Measurements from ENCODE around the gene CAMTA1. TPM values are rescaled to one million over a fixed set of nuclear protein-coding genes. Genes with fewer than 3 reads are reported as not detected.
"Not testable (repeated sequence)": the region's sequence is repeated elsewhere in the genome, so short reads cannot be mapped to it uniquely, and the experiment has no call there.

The CAMTA1 gene
- total RNA-seq, 1 experiment from 2014 or later, result 50.3 TPM

GRCh38 chr1:7327849-7328248 is 542.6 kb downstream of the CAMTA1 start:
- no peak for DNase-seq
- Mint-ChIP-seq H3K27ac (ENCODE audit: unreplicated experiment) (no peak overlapping the region), H3K4me3 (ENCODE audit: low read depth, unreplicated experiment) (no peak overlapping the region), H3K9me3 (ENCODE audit: low read depth, unreplicated experiment) (no peaks in the 10 kb centered on the region), H3K36me3 (ENCODE audit: insufficient read depth, unreplicated experiment) (no peaks in the 10 kb centered on the region), H3K27me3 (ENCODE audit: unreplicated experiment) (peaks cover 28% of the 10 kb centered on the region), H3K4me1 (ENCODE audit: low read depth, unreplicated experiment) (peaks cover 9% of the 10 kb centered on the region)
- intact Hi-C loops (cut with micrococcal nuclease; ENCODE audit: unreplicated experiment), result no loop called here
- BruUV-seq (replicated peaks), result no TSS peak
- CTCF ChIA-PET, result no interaction called here
- TF ChIP-seq CTCF (IDR thresholded peaks at IDR 0.05; ENCODE audit: unreplicated experiment), result no peak

GRCh38 chr1:7329868-7330615 is 544.8 kb downstream of the CAMTA1 start:
- no TSS peak for BruUV-seq (replicated peaks)

DNA sequence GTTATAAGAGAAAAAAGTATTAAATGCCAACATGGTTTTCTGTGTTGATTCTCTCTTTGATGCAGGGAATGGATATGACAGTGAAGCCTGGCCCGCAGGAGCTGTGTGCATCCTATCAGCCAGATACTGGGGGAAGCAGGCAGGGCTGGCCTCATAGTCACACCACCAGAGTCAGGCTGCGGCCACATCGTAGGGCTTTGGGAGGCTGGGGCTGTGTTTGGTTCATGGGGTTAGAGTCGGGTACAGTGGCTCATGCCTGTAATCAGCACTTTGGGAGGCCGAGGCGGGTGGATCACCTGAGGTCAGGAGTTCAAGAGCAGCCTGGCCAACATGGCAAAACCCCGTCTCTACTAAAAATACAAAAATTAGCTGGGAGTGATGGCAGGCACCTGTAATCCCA is 545.5 kb downstream of the CAMTA1 start:
- H3K27ac Mint-ChIP-seq (ENCODE audit: unreplicated experiment); H3K4me1 Mint-ChIP-seq (ENCODE audit: low read depth, unreplicated experiment); intact Hi-C loops (cut with micrococcal nuclease; ENCODE audit: unreplicated experiment); BruUV-seq (replicated peaks); H3K9me3 Mint-ChIP-seq (ENCODE audit: low read depth, unreplicated experiment); DNase-seq; CTCF ChIA-PET; H3K4me3 Mint-ChIP-seq (ENCODE audit: low read depth, unreplicated experiment); H3K36me3 Mint-ChIP-seq (ENCODE audit: insufficient read depth, unreplicated experiment): not testable (repeated sequence)
- H3K27me3 Mint-ChIP-seq (ENCODE audit: unreplicated experiment), result peaks cover 33% of the 10 kb centered on the region

More at GRCh38 chr1:7329868-7330615, 544.8 kb downstream of the CAMTA1 start:
- CTCF ChIA-PET, result no interaction called here
- Mint-ChIP-seq H3K9me3 (ENCODE audit: low read depth, unreplicated experiment) (no peaks in the 10 kb centered on the region), H3K4me3 (ENCODE audit: low read depth, unreplicated experiment) (no peak overlapping the region), H3K4me1 (ENCODE audit: low read depth, unreplicated experiment) (peaks cover 9% of the 10 kb centered on the region), H3K27me3 (ENCODE audit: unreplicated experiment) (peaks cover 33% of the 10 kb centered on the region), H3K36me3 (ENCODE audit: insufficient read depth, unreplicated experiment) (no peaks in the 10 kb centered on the region), H3K27ac (ENCODE audit: unreplicated experiment) (no peak overlapping the region)
- TF ChIP-seq CTCF (IDR thresholded peaks at IDR 0.05; ENCODE audit: unreplicated experiment), result no peak
- no peak for DNase-seq
- intact Hi-C loops (cut with micrococcal nuclease; ENCODE audit: unreplicated experiment), result no loop called here

GRCh38 chr1:7331926-7332535 is 546.8 kb downstream of the CAMTA1 start:
- CTCF ChIA-PET, result no interaction called here
- no peaks in the 10 kb centered on the region for H3K4me1 Mint-ChIP-seq (ENCODE audit: low read depth, unreplicated experiment)
- no peaks in the 10 kb centered on the region for H3K36me3 Mint-ChIP-seq (ENCODE audit: insufficient read depth, unreplicated experiment)
- no peaks in the 10 kb centered on the region for H3K9me3 Mint-ChIP-seq (ENCODE audit: low read depth, unreplicated experiment)
- H3K27ac Mint-ChIP-seq (ENCODE audit: unreplicated experiment), result no peak overlapping the region
- intact Hi-C loops (cut with micrococcal nuclease; ENCODE audit: unreplicated experiment), result no loop called here
- TF ChIP-seq CTCF (IDR thresholded peaks at IDR 0.05; ENCODE audit: unreplicated experiment), result no peak
- peaks cover 28% of the 10 kb centered on the region for H3K27me3 Mint-ChIP-seq (ENCODE audit: unreplicated experiment)
- no TSS peak for BruUV-seq (replicated peaks)
- DNase-seq, result no peak
- H3K4me3 Mint-ChIP-seq (ENCODE audit: low read depth, unreplicated experiment), result no peak overlapping the region

- Mint-ChIP-seq H3K4me1 (ENCODE audit: low read depth, unreplicated experiment) (no peaks in the 10 kb centered on the region), H3K36me3 (ENCODE audit: insufficient read depth, unreplicated experiment) (no peaks in the 10 kb centered on the region), H3K4me3 (ENCODE audit: low read depth, unreplicated experiment) (no peak overlapping the region), H3K9me3 (ENCODE audit: low read depth, unreplicated experiment) (no peaks in the 10 kb centered on the region), H3K27me3 (ENCODE audit: unreplicated experiment) (peaks cover 18% of the 10 kb centered on the region), H3K27ac (ENCODE audit: unreplicated experiment) (no peak overlapping the region)
- CTCF ChIA-PET, result no interaction called here
- no TSS peak for BruUV-seq (replicated peaks)
- intact Hi-C loops (cut with micrococcal nuclease; ENCODE audit: unreplicated experiment), result no loop called here
- no peak for DNase-seq
- TF ChIP-seq CTCF (IDR thresholded peaks at IDR 0.05; ENCODE audit: unreplicated experiment), result no peak
Measured at GRCh38 chr1:7333094-7333493, 547.8 kb downstream of the CAMTA1 start.
